Prostate gland (tissue), 2 donors: ENCODE data around the gene UQCRC1. TPM values are rescaled to one million over a fixed set of nuclear protein-coding genes. Genes with fewer than 3 reads are reported as not detected.

Experiments used
- microRNA counts, 2 donors: library from miRNA; unstranded; fragments of <30 nt; microRNA quantifications; one replicate each; lab custom pipeline; 2016 to 2017
- microRNA-seq: library from miRNA; unstranded; fragments of <30 nt; microRNA quantifications from one replicate; pipeline ENCODE4, GENCODE V29; 2016
- small RNA-seq, 2 donors: library from RNA; depleted of rRNA; stranded (forward); fragments of <200 nt; gene quantifications; one replicate each; pipeline ENCODE3, GENCODE V24; 2016
- total RNA-seq, 2 donors: library from RNA; depleted of rRNA; stranded (reverse); fragments of >200 nt; gene quantifications; one replicate each; pipeline ENCODE4 v1.1.0, GENCODE V29; 2016

Gene UQCRC1
- total RNA-seq, 2 donors from 2014 or later = 239 to 251 TPM

MicroRNAs encoded within 50 kb of the gene (microRNA counts, 767-probe panel; counts per million panel counts)
- microRNA hsa-miR-711 (lab: Ali Mortazavi, UCI) = 0 to 431 counts per million in 2 donors

Small RNA genes within 50 kb of the gene (microRNA-seq; reads per million reads assigned to microRNA genes)
- gene MIR4793 (not detected), gene MIR6823 (not detected), gene MIR711 (not detected)

Small RNA genes within 50 kb of the gene (small RNA-seq; reads per million reads assigned to genes)
- gene MIR6823 = 0 reads per million in 2 donors

Other genes starting within 250 kb of the UQCRC1 start
- gene FBXW12, start 237.4 kb downstream of the UQCRC1 start, total RNA-seq = under 1 TPM in 1 of 2 donors, not detected in 1; 0.68 TPM
- gene PLXNB1, start 179.6 kb downstream of the UQCRC1 start, total RNA-seq = 100 to 1,000 TPM; 115 to 182 TPM
- gene CCDC51, start 169.5 kb downstream of the UQCRC1 start, total RNA-seq = 10 to 100 TPM; 12.7 to 14.8 TPM
- gene TMA7, start 169.4 kb downstream of the UQCRC1 start, total RNA-seq = 100 to 1,000 TPM; 310 to 446 TPM
- gene ATRIP, start 162.9 kb downstream of the UQCRC1 start, total RNA-seq = 10 to 100 TPM in 1 of 2 donors, 1 to 10 TPM in 1; 7.7 to 16.5 TPM
- 100 to 1,000 TPM; 152 to 231 TPM for gene SHISA5, start 105.5 kb downstream of the UQCRC1 start, total RNA-seq
- 10 to 100 TPM in 1 of 2 donors, 1 to 10 TPM in 1; 9.9 to 89.0 TPM for gene PFKFB4, start 52.8 kb downstream of the UQCRC1 start, total RNA-seq
- 1 to 10 TPM in 1 of 2 donors, under 1 TPM in 1; 0.85 to 1.6 TPM for gene UCN2, start 45.9 kb downstream of the UQCRC1 start, total RNA-seq
- gene COL7A1, start 14.3 kb downstream of the UQCRC1 start, total RNA-seq = 10 to 100 TPM; 84.8 to 92.6 TPM
- gene TMEM89, start 12.1 kb upstream of the UQCRC1 start, total RNA-seq = 1 to 10 TPM in 1 of 2 donors, not detected in 1; 1.9 TPM
- gene SLC26A6, start 25.8 kb upstream of the UQCRC1 start, total RNA-seq = 10 to 100 TPM; 18.4 to 30.0 TPM
- 1 to 10 TPM in 1 of 2 donors, under 1 TPM in 1; 0.41 to 6.4 TPM for gene CELSR3, start 53.2 kb upstream of the UQCRC1 start, total RNA-seq
- gene NCKIPSD, start 76.3 kb upstream of the UQCRC1 start, total RNA-seq = 10 to 100 TPM; 32.9 to 83.3 TPM
- 100 to 1,000 TPM; 112 to 165 TPM for gene IP6K2, start 107.6 kb upstream of the UQCRC1 start, total RNA-seq
- 10 to 100 TPM; 33.7 to 35.3 TPM for gene PRKAR2A, start 238.2 kb upstream of the UQCRC1 start, total RNA-seq